Stomach smooth muscle (tissue), 2 donors: ENCODE results near the gene CRIM1.

Experiments used
- H3K27ac ChIP-seq: one replicate; pipeline ENCODE4 v1.7.0; 2013; ENCODE audit warnings: mild to moderate bottlenecking, low read length, inconsistent platforms
- H3K27me3 ChIP-seq, 2 donors: one replicate each; pipeline ENCODE4 v1.7.0; 2013; ENCODE audit warnings: low read length in 2 of 2; ENCODE audit not compliant: insufficient read depth in 2 of 2, control insufficient read depth in 1 of 2
- H3K36me3 ChIP-seq, 2 donors: one replicate each; pipeline ENCODE4 v1.7.0; 2013; ENCODE audit warnings: low read length in 2 of 2; ENCODE audit not compliant: control insufficient read depth in 2 of 2, insufficient read depth in 2 of 2
- H3K4me1 ChIP-seq: one replicate; pipeline ENCODE4 v1.7.0; 2013; ENCODE audit warnings: low read length; ENCODE audit not compliant: control insufficient read depth, insufficient read depth
- H3K4me3 ChIP-seq, 2 donors: one replicate each; pipeline ENCODE4 v1.7.0; 2013; ENCODE audit warnings: low read length in 2 of 2
- H3K9ac ChIP-seq, 2 donors: one replicate each; pipeline ENCODE4 v1.7.0; 2013; ENCODE audit warnings: low read length in 2 of 2, mild to moderate bottlenecking in 1 of 2
- H3K9me3 ChIP-seq, 2 donors: one replicate each; pipeline ENCODE4 v1.7.0; 2013; ENCODE audit warnings: low read length in 2 of 2; ENCODE audit not compliant: control insufficient read depth in 2 of 2
- donor health status: healthy.
- donor health status: Pancreatic carcinoma.

CRIM1 gene

DNA sequence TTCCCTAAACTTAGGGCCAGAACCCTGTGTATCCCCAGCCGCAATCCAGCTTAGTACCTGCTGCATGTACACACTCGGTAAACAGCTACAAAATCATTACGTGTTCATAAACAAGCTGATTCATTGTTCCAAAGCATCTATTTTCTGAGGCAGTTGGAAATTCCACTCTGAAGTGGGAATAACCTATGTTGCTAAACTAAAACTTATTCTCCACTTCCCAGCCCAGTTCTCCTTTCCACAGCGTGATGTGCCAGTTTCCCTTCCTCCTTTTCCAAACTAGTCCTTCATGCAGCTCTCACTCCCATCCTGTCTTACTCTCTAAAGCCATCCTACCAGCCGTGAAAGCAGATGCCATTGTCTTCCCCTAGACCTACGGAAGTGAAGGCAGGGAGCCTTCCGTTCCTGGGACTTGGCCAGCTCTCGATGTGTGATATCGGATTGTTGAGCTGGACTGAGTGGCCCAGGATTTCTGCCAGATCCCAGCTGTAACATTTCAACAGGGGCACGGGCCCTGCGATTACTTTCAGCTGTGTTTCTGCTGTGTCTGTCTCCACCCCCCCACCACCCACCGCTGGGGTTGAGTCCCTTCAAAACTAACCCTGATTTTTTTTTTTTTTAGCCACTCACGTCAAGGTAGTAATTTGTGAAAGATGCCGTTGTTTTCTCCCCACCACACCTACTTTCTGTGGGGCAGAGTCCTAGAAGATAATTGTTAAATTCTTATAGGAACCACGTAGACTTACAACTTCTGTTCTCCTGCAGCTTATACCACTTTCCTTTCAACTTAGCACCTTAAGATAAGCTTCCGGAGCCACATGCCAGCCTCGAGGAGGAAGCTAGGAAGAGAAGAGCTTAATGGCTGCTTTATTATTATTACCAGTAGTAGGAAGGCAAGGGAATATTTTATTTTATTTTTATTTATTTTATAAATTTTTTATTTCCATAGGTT, 100.9 kb downstream of the CRIM1 start:
- H3K27me3 ChIP-seq, result no peaks in the 10 kb centered on the region
- H3K4me1 ChIP-seq, result peaks cover 43% of the 10 kb centered on the region
- peak overlapping the region in 1 of 2 donors; percentile 64 for H3K4me3 ChIP-seq
- H3K9ac ChIP-seq, result peak overlapping the region in 1 of 2 donors; percentile 29
- peaks cover 0 to 10% of the 10 kb centered on the region in 2 donors for H3K36me3 ChIP-seq
- peak overlapping the region; percentile 19 for H3K27ac ChIP-seq
- H3K9me3 ChIP-seq, result no peaks in the 10 kb centered on the region

DNA sequence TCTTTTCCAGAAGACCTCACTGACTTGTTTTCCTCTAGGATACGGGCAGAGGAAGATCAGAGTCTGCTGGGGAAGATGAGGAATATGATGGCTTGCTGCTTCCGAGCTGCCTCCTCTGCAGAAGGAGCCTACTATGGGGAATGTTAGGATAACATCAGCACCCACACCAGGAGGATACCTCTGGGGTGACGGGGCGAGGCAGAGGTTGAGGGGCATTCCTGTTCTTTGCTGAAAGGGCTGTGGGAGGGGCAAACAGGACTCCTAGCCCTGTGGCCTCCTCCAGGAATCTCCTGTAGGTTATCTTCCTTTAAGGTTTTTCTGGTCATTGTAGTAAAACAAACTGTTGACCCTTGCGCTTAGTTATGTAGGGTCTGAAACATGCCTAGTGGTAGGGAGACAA, 102.5 kb downstream of the CRIM1 start:
- Histone ChIP-seq H3K4me1 (peaks cover 38% of the 10 kb centered on the region), H3K27ac (no peak overlapping the region), H3K9me3 (no peaks in the 10 kb centered on the region), H3K36me3 (peaks cover 0 to 10% of the 10 kb centered on the region in 2 donors), H3K4me3 (no peak overlapping the region), H3K9ac (no peak overlapping the region), H3K27me3 (no peaks in the 10 kb centered on the region)

DNA sequence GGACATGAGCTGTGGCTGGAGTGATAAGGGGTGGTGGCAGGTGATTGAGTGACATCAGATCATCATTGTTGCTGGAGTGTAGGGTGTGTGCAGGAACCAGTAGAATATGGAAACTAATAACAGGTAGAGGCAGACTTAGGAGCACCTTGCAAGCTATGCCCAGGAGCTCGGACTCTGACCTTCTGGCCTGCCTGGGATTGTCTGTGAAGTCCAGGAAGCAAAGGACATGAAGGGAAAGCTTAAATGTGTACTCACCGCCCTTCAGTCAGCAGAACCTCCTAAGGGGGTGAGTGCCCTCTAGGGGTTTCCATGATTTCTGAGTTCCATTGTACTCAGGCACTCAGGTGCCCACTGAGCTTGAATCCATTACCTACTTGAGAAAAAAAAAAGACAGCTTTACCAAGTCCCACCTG, 104.2 kb downstream of the CRIM1 start:
- Histone ChIP-seq H3K36me3 (peaks cover 8 to 10% of the 10 kb centered on the region in 2 donors), H3K27ac (no peak overlapping the region), H3K27me3 (no peaks in the 10 kb centered on the region), H3K4me1 (peaks cover 39% of the 10 kb centered on the region), H3K4me3 (no peak overlapping the region), H3K9me3 (no peaks in the 10 kb centered on the region), H3K9ac (peak overlapping the region in 1 of 2 donors; percentile 3)

DNA sequence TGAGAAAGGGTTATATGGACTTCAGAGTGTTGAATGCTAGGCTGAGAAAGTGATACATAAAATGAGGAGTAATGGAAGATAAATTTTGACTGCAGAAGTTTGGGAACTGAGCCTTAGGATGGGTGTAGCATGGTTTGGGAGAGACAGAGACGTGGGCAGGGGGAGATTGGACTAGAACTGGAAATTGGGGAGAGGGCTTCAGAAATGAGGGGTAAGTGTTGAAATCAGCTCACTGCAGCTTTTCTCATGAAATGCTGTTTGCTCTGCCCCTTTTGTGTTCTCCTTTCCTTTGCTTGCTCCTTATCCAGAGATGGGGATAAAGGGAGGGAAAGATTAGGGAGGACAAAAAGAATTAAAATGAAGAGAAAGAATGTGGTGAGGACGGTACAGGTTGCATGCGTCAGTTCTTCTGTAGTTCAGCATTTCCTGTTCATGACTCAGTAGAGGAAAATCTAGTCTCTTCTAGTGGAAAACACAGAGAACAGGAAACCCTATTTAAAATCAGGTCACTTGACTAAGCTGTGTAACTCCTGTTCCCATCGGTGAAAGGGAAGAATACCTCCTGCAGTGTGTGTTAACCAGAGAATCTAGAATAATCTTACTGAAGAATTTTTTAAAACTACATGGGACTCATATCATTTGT, 105.6 kb downstream of the CRIM1 start:
- Histone ChIP-seq H3K9me3 (no peaks in the 10 kb centered on the region), H3K4me1 (peaks cover 31% of the 10 kb centered on the region), H3K9ac (no peak overlapping the region), H3K36me3 (peaks cover 8 to 17% of the 10 kb centered on the region in 2 donors), H3K27ac (no peak overlapping the region), H3K27me3 (no peaks in the 10 kb centered on the region), H3K4me3 (no peak overlapping the region)

DNA sequence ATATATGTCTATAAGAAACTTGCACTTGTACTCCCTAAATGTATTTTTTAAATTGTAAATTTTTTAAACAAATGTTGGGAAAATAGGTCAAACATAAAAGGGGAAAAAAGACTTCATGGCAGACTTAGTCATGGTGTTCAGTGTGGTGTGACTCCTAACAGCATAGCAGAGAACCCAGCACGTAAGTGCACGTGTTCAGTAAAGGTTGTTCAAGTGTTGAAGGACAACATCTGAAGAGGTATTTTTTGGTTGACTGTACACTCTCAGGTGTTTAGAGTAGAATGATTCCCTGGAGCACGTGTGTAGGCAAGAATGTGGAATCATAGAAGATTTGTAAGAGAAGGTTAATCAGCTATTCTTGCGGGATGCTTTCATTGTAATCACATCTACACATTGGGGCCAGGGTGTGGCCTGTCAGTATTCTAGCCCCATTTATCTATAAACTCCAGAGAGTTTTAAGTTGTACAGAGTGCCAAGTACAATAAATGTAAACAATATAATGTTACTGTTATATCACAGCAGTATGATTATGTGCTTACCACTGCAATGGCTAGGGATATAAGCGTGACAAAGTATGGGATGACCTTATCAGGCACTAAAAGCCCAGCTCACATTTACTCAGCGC, 106.8 kb downstream of the CRIM1 start:
- H3K4me3 ChIP-seq, result no peak overlapping the region
- H3K9me3 ChIP-seq, result no peaks in the 10 kb centered on the region
- no peak overlapping the region for H3K9ac ChIP-seq
- no peaks in the 10 kb centered on the region for H3K27me3 ChIP-seq
- peaks cover 19% of the 10 kb centered on the region for H3K4me1 ChIP-seq
- H3K27ac ChIP-seq, result no peak overlapping the region
- H3K36me3 ChIP-seq, result peaks cover 8 to 21% of the 10 kb centered on the region in 2 donors

DNA sequence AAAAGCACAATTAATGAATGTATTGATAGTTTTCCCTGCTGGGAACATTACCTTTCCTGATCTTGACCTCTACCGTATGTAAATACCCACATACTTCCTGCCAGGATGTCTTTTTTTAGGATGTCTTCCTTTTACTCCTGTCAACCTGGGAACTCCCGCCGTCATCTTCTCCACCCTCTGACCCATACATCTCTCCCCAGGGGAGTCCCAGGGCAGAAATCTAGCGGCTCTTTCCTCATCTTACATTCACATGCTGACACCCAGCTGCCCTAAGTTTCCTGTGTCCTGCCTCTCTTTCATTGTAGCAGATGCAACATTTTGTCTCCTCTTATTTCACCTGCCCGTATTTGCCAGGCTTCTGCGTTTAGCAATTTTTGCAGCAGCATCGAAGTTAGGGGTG, 107.8 kb downstream of the CRIM1 start:
- peaks cover 19% of the 10 kb centered on the region for H3K4me1 ChIP-seq
- no peak overlapping the region for H3K4me3 ChIP-seq
- no peaks in the 10 kb centered on the region for H3K27me3 ChIP-seq
- H3K27ac ChIP-seq, result no peak overlapping the region
- no peaks in the 10 kb centered on the region for H3K9me3 ChIP-seq
- H3K36me3 ChIP-seq, result peaks cover 8 to 22% of the 10 kb centered on the region in 2 donors
- H3K9ac ChIP-seq, result no peak overlapping the region

DNA sequence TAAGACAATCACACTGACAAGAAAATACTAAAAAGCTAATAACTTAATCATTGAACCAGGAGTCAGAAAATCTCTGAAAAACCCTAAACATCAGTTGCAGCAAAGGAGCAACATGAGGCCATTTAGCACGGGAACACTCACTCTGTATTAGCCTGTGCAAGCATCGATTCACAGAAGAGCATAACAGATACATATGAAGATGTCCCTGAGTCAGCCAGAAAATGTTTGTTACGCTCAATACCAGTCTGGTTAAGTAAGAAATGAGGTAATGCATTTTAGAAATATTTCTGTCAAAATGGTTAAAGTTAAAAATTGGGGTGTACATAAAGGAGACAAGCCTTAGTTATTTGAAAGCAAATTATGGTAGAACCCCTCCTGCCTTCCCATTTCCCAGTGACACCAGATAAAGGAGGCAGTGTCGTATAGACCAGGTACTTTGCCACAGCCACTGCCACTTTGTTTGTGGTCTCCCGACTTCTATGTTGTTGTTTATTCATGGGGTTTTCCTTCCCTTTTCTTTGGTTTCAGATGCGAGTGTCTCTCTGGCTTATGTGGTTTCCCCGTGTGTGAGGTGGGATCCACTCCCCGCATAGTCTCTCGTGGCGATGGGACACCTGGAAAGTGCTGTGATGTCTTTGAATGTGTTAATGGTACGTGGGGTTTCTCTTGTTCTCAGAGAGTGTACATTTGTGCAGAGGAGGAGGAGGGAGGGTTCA, 108.6 kb downstream of the CRIM1 start:
- H3K9ac ChIP-seq, result no peak overlapping the region
- peaks cover 8 to 25% of the 10 kb centered on the region in 2 donors for H3K36me3 ChIP-seq
- H3K9me3 ChIP-seq, result no peaks in the 10 kb centered on the region
- H3K4me3 ChIP-seq, result no peak overlapping the region
- no peaks in the 10 kb centered on the region for H3K27me3 ChIP-seq
- H3K4me1 ChIP-seq, result peaks cover 19% of the 10 kb centered on the region
- no peak overlapping the region for H3K27ac ChIP-seq

DNA sequence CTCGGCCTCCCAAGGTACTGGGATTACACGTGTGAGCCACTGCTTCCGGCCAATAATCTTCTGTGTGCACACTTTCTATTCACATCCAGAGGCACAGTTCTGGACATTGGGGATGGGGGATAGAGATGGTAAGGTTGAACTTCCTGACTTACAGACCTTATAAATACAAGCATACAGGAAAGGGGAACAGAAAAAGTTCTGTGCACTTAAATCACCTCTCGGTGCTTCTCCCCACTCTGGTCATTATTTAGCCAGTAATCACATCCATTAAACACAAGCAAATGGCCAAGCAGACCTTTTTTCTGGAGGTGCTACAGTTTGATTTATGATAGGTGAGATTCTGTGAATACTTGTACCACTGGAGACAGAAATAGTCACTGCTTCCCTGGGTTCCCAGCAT, 110.6 kb downstream of the CRIM1 start:
- H3K27ac ChIP-seq, result no peak overlapping the region
- peaks cover 5% of the 10 kb centered on the region for H3K4me1 ChIP-seq
- no peaks in the 10 kb centered on the region for H3K27me3 ChIP-seq
- H3K9me3 ChIP-seq, result no peaks in the 10 kb centered on the region
- peaks cover 8 to 28% of the 10 kb centered on the region in 2 donors for H3K36me3 ChIP-seq
- H3K4me3 ChIP-seq, result no peak overlapping the region
- no peak overlapping the region for H3K9ac ChIP-seq

DNA sequence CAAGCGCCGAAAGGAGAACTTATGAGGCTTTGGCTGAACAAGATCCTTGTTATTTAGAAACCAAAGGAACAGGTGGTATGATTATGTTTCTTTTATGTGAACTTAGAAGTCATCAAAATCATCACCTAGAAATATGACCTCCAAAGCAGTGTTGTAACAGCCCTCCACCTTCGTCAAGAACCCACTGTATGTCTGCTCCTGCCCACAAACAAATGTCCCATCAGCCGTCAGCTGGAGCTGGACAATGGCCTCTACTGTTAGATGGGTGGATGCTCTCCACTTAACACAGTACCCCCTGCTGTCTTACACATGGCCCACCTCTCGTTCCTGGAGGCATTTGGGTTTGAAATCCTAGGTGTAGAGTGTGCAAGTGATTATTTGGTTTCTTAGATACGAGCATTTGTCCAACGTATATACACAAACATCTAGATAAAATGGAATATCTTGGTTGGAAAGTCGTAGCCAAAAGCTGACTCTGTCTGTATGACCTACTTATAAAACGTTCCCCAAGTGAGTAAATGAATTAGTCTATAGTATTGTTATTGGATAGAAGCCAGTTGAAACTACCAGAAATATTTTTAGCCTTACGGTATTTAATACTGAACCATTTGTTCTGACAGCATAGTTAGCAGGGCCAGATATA, 113.0 kb downstream of the CRIM1 start:
- H3K36me3 ChIP-seq, result peaks cover 12 to 28% of the 10 kb centered on the region in 2 donors

DNA sequence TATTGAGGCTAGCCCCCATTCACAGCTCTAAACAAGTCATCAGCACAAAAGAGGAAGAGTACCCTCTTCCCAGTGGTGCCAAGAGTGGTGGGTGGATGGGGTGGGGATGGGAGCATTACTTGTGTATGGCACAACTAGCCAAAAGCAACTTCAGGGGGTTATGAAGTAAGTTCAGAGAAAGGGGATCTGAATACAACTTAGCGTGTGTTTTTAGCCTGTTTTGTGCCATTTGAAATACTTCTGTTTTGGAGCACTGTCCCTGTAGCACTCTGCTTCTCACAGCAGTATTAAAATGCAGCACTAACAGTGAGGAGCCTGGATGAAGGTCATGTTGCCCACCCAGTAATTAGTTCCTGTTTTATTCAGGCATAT, 113.5 kb downstream of the CRIM1 start:
- H3K4me3 ChIP-seq, result no peak overlapping the region
- H3K9ac ChIP-seq, result no peak overlapping the region
- H3K27me3 ChIP-seq, result no peaks in the 10 kb centered on the region
- no peaks in the 10 kb centered on the region for H3K9me3 ChIP-seq
- peaks cover 8 to 28% of the 10 kb centered on the region in 2 donors for H3K36me3 ChIP-seq
- no peak overlapping the region for H3K27ac ChIP-seq
- peaks cover 3% of the 10 kb centered on the region for H3K4me1 ChIP-seq

More for the DNA sequence above, 113.0 kb downstream of the CRIM1 start:
- Histone ChIP-seq H3K9me3 (no peaks in the 10 kb centered on the region), H3K9ac (no peak overlapping the region), H3K27ac (no peak overlapping the region), H3K27me3 (no peaks in the 10 kb centered on the region), H3K4me3 (no peak overlapping the region), H3K4me1 (peaks cover 3% of the 10 kb centered on the region)
